Erythroblast (primary cell): ENCODE measurements around the gene SIGLEC6.

ENCODE experiments used
- GATA1 ChIP-seq: IDR thresholded peaks from 2 replicates; pipeline ENCODE4 v1.6.1; 2011; ENCODE audit warnings: low read depth, mild to moderate bottlenecking, control low read depth, low read length, moderate library complexity
- POLR2A ChIP-seq: IDR thresholded peaks from 2 replicates; pipeline ENCODE4 v1.6.1; 2011; ENCODE audit warnings: mild to moderate bottlenecking, low read length

GRCh38 chr19:51521781-51522180, 9.7 kb downstream of the SIGLEC6 start:
- TF ChIP-seq POLR2A (no peak), GATA1 (no peak)
